ENCODE measurements around the gene CDA. TPM values are rescaled to one million over a fixed set of nuclear protein-coding genes. Genes with fewer than 3 reads are reported as not detected.
A peak's percentile ranks its signal among the peaks of the same experiment; 100 is the strongest.

Gene CDA
- total RNA-seq = 97.6 TPM

DNA sequence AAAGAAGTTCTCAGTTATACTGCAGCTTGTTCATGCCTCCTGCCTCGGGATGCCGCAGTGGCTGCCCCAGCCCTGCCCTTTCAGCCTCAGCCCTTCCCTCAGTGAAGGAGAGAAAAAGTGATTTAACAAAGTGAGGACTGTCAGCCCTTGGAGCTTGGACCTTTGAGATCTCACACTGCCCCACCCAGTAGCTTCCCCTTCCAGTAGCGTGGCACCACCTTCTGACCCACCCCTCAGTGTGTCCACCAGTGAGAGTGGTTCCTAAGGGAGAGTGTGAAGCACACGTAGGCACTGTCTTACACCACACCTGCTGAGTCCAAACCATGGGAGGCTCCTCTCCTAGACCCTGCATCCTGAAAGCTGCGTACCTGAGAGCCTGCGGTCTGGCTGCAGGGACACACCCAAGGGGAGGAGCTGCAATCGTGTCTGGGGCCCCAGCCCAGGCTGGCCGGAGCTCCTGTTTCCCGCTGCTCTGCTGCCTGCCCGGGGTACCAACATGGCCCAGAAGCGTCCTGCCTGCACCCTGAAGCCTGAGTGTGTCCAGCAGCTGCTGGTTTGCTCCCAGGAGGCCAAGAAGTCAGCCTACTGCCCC, at the start of gene CDA:
Gene CDA (plus strand): TSS at position 464 of the 592 bp plus-strand sequence. CDS start 33 bp downstream, at position 497.
- ATAC-seq = peak; percentile 85

DNA sequence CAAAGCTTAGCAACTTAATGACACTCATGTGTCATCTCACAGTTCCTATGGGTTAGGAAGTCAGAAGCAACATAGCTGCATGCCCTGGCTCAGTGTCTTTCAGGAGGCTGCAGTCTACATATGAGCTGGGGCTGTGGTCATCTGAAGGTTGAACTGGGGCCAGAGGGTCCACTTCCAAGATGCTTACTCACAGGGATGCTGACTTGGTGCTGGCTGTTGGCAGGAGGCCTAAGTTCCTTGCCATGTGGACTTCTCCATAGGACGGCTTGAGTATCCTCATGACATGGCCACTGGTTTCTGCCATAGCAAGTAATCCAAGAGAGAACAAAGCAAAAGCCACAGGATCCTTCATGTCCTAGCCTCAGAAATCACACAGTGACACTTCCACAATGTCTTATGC, 48.6 kb upstream of the CDA start:
- ATAC-seq = no peak

DNA sequence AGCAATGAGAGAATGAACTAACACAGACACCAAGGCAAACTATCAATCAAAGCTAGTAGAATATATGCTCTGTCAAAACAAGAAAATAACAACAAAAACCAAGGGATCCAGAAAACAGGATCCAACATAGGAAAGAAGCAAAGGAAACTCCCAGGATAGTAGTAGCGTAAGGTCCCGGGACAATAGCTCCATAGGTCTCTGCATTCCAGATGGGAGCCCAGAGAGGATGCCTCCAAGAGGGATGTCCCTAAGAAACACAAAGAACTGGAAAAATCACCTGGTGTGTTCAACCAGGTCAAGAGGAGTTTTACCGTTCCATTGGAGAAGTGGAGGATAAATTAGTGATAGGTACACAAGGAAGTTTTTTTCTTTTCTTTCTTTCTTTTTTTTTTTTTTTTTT, 42.3 kb upstream of the CDA start:
- no peak for ATAC-seq

DNA sequence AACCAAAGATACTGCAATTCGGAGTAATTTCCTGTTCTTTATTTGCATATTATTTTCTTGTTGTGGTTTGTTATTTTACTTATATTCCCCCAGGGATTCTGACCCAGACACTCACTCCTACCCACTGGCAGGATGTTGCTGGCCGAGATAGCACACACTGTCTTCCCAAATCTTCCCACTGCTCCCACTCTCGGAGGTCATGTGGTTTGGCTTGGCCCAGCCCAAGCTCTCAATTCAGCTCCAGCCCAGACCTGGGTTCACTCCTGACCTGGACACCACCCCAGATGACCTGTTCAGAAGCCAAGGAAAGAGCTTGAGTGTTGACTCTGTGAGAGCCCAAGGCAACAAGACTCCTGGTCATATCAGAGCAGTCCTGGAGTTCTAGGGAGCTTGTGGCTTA, 37.7 kb upstream of the CDA start:
- no peak for ATAC-seq

DNA sequence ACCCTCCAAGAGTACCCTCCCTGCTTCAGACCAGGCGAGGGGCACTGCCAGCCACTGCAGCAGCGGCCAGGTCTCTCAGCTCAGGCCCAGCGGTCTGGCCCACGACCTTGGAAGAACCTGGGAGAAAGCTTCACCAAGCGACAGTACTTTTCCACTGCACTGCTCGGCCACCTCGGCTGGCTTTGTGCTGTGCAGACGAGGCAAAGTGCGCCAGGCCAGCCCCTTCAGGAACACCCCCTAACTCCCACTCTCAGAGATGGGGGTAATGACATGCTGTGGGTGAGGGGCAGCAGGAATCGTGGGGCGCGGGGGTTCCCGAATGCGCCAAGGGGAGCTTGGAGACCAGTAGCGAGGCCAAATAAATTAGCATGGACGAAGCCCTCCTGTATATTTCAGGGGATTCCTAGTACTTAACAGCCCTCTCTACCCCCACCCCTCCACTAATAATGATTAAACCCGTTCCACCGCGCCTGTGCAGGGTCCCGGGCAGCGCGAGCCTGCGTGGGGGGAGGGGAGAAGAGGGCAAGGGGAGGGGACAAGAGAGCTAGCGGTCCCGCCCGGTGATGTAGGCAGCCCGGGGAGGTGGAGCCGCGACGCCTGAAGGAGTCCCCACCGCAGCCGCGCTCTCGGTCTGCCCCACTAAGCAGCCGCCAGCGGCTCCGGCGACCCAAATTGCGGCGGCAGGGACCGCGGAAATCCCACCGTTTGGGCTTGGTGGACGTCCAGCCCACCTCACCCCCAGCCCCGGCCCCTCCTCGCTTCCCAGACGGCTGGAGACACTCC, 36.8 kb upstream of the CDA start, which contains the start of gene FAM43B:
Gene FAM43B (plus strand): TSS at position 629 of the 783 bp plus-strand sequence. CDS start 401 bp downstream, outside the sequence.
- no peak for ATAC-seq

DNA sequence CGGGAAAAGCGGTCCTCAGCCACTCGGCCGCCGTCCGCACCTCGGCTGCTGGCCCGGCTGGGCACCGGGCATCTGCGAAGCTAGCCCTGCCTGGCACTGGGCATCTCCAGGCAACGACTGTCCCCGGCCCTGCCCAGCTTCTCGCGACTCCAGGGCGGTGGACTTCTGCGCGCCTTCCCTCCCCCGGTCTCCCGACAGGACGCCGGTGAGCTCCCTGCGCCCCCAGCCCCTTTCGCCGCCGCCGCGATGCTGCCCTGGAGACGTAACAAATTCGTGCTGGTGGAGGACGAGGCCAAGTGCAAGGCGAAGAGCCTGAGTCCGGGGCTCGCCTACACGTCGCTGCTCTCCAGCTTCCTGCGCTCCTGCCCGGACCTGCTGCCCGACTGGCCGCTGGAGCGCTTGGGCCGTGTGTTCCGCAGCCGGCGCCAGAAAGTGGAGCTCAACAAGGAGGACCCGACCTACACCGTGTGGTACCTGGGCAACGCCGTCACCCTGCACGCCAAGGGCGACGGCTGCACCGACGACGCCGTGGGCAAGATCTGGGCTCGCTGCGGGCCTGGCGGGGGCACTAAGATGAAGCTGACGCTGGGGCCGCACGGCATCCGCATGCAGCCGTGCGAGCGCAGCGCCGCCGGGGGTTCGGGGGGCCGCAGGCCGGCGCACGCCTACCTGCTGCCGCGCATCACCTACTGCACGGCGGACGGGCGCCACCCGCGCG, 36.0 kb upstream of the CDA start:
- peak; percentile 2 for ATAC-seq

DNA sequence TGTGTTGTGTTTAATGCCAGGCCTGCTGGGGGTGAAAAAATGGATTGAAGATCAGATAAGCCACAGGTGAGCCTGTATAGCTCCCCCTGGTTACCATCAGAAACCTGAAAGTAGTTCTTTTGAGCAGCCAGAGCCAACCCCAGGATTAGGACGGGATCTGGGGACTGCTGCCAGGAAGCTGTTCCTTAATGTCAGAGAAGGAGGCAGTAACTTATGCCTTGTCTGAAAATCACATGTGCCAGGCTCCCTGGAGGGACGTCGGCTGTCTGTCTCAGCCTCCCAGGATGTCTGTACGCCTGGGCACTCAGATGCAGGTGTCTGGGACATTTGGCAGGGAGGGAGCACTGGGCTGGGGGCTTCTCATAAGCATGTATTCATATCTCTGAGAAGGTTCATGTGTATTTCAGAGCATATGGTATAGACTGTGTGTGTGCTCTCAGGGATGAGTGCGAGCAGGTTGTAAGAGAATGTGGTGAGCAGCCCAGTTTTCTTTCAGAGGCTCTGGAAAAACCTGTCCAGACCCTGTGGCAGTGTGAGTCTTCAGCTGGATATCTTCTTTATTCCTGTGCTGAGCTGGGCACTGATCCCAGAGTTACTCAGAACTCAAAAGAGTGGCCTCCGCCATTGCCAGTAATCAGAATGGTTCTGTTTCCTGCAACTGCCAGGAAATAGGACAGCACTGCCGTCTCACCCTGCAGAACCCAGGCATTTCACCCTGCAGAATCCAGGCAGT, 33.7 kb upstream of the CDA start:
- ATAC-seq = peak; percentile 68

DNA sequence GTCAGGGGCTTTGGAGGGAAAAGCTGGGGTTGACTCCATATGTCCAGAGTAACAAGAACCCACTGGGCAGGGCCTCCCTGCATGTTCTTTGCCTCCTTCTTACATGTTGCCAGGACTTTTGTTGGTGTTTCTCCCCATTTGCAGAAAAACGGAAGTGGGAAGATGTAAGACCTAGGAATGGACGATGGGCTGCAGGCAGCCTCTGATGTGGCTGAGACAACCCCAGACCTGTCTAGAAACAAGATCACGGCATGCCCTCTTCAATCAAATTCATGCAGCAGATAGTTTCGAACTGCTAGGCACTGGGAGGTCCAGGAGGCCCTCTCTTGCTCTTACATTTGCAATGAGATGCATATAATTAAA, 33.2 kb upstream of the CDA start:
- ATAC-seq = no peak

DNA sequence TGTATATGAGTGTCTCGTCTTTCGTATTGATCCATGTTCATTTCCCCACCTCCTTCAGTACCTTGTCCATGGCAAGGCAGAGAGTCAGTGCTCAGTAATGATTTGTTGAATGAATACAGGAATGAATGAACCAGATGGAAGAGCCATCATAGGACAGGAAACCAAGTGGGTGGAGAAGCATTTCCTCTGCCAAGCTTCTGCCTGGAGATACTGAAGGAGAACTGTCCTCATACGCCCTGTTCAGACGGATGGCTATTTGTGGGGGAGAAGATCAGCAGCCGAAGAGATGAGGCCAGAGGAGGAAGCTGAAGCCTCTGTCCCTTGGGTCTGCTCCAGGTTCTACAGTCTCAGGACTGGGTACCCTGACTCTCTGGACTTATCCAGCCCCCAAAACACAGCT, 30.7 kb upstream of the CDA start:
- no peak for ATAC-seq

DNA sequence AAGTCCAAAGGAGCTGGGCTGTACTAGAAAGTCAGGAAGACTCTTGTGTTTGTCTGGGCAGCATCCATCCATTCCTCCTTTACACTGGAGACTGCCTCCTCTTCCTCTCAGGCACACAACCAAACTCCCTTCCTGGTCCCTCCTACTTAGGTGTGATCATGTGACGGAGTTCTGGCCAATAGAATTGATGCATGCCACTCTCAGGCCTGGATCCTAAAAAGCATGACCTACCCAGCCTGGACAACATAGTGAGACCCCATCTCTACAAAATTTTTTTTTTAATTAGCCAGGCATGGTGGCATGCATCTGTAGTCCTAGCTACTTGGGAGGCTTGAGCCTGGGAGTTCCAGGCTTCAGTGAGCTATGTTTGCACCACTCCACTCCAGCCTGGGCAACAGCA, 27.9 kb upstream of the CDA start:
- no peak for ATAC-seq

DNA sequence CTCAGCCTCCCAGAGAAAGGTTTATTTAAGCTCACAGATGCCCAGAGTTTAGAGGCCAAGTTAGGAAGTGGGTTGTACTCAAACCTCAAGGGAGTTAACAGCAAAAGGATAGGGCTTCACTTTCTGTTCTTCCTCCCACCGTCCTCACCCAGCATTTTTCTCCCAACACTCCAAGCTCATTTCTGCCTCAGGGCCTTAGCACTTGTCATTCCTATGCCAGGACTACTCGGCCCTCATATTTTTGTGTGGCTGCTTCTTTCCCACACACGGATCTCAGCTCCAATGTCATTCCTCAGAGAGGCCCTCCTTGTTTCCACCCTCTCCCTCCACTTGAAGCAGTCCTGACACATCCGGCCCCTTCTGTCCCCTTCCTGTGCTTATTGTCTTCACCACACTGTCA, 23.7 kb upstream of the CDA start:
- ATAC-seq = no peak

DNA sequence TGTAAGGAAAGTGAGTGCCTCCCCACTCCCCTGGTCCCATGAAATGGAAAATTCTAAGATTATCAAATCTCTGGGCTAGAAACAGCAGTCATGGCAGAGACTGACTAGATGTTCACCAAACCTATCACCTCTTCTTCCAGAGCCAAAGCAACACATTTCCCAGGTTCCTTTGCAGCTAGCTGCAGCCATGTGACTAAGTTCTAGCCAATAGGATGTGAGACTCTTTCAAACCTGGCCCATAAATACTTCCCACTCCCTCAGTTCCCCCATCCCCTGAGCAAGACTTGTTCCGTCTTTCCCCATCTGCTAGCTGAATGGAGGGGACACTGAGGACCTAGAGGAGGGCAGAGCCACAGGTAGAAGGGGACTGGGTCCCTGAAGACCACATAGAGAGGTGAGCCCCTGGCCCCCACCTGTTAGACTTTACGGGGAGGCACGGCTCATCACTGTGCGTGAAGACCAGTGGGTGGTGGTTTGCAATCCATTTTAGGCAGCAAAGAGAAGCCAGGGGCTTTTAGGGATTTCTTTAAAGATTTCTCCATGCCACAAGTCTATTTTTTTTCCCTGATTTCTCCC, 19.3 kb upstream of the CDA start:
- no peak for ATAC-seq

DNA sequence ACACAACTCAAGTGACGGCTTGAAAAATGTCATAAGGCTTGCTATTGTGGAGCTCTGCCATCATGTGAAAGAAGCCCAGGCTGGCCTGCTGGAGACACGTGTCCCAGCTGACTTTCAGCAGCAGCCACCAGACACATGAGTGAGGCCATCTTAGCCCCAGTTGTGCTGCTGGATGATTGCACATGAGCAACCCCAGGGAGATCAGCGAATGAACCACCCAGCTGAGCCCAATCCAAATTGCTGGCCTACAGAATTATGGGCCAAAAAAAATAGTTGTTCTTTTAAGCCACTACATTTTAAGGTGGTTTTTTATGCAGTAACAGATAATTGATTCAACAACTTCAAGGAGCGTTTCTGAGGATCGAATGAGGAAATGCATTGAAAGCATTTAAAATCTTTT, 17.5 kb upstream of the CDA start:
- no peak for ATAC-seq

DNA sequence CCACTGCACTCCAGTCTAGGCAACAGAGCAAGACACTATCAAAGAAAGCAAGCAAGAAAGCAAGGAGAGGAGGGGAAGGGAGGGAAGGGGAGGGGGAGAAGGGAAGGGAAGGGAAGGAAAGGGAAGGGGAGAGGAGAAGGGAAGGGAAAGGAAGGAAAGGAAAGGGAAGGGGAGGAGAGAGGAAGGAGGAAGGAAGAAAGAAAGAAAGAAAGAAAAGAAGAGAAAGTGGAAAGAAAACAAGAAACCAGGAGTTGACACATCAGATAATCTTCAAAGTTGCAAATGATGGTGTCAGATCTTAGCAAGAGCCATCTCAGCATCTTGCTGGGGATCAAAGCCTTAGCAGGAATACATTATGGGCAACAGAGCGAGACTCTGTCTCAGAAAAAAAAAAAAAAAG, 14.9 kb upstream of the CDA start:
- no peak for ATAC-seq

DNA sequence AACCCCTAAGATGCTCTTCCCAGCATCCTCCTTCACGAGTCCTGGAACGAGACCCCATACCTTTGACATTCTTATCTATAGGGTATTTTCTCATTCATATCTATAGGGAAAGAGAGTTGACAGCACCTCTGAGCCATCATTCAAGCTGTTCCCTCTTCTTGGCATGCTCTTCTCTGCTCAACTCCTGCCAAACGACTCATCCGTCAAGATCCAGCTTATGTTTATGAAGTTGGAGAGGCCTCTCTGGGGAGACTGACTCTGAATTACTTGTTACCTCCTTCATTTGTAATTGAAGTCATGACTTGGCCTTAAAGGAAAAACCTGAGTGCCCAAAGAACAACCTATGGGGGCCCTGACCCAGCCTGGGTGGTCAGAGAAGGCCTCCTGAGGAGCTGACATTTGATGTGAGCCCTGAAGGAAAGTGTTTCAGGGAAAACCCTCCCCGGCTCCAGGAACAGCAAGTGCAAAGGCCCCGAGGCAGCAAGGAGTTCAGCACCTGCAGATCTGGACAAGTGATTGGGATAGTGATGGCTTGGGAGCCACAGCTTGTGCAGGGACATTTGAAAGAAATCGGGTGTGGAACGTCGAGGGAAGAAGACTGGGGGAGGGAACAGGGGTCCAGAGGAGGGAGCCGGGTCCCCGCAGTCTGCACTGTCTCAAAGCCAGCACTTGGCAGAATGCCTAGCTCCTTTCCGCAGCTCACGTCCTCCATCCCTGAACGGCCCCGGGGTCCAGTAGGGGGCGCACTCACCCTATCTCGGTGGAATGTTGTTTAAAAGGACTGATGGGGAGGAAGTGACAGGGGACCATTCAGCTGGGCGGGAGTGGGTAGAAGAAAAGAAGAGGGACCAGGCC, 14.0 kb upstream of the CDA start:
- ATAC-seq = peak; percentile 80

DNA sequence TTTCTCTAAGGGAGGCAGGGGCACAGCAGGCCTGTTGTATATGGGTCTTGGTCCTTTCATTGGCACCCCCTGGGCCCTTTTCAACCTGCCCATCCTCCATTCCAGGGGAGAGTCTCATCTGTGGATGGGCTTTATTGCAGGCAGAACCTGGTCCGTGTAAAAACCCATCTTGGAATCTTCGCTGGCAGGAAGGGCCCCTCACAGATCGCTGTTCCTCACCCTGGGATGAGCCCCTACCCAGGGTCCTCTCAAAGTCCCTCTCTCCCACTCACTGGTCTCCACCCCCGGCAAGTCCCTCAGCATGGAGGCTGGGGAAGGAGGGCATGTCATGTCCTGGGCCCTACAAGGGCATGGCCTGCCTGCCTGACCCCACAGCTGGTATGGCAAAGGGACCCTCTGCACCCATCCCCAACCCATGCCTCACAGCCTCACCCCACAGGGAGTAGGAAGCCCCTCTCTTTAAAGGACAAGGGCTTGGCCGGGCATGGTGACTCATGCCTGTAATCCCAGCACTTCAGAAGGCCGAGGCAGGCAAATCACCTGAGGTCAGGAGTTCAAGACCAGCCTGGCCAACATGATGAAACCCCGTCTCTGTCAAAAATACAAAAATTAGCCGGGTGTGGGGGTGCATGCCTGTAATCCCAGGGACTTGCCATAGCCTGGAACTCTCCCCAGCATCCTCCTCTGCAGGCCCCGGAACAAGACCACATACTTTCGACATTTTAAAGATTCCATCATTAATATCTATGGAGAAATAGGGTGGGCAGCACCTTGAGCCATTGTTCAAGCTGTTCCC, 13.2 kb upstream of the CDA start:
- peak; percentile 40 for ATAC-seq

DNA sequence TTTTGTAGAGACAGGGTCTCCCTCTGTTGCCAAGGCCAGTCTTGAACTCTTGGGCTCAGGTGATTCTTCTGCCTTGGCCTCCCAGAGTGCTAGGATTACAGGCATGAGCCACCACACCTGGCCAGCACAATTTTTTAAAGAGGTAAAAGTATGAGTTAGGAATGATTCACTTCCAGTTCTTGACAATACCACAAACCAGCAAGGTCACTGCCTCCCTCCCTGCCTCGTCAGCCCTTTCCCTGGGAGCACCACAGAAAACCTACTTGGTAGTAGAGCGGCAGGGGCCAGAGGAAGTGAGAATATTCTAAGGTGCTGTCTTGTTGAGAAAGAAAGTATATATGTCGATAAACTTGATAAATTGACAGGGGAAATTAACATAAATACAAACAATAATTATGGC, 10.8 kb upstream of the CDA start:
- peak; percentile 30 for ATAC-seq

DNA sequence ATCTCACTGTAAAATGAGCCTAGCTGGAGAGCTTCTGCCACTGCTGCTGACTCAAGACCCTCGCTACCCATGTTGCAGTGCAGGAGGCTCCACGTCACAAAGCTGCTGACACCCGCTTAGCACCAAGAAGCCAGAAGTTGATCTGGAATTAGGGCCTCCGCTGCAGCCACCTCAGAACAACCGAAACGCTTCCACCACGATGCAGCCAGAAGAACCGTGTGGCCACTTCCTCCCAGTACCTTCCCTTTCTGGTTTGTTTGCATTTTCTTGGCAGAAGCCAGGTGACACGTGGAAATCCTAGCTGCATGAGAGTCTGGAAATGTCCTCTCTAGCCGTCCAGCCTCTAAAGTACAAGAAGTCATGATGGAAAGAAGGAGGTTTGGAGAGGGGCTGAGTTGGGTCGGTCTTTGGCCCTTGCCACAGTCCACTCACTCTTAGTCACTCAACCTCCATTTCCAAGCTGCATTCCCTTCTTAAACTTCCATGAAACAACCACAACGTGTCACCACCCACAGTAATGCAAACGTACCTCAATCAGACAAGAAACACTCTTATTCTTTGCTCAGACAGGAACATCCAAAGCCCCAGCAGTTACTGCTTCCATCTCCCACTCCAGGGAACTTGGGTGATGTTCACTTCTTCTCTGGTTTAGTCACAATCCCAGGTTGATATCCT, 10.0 kb upstream of the CDA start:
- peak; percentile 11 for ATAC-seq

DNA sequence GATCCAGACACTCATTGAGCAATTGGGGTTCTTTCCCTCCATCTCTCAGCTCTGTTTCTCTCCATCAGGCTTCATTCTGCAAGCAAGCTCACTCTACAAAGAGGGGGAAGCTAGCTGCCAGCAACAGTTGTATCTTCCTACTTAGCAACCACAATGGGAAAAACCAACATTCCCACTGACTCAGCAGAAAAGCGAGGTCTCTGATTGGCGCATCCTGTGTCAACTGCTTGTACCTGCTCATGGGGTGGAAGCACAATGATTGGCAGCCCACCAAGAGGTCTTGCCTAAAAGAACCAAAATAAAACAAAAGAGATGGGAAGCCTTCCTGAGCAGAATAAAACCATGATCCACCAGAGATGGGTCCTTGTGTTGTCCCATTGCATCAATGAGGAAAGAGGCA, 4.0 kb upstream of the CDA start:
- ATAC-seq = no peak

DNA sequence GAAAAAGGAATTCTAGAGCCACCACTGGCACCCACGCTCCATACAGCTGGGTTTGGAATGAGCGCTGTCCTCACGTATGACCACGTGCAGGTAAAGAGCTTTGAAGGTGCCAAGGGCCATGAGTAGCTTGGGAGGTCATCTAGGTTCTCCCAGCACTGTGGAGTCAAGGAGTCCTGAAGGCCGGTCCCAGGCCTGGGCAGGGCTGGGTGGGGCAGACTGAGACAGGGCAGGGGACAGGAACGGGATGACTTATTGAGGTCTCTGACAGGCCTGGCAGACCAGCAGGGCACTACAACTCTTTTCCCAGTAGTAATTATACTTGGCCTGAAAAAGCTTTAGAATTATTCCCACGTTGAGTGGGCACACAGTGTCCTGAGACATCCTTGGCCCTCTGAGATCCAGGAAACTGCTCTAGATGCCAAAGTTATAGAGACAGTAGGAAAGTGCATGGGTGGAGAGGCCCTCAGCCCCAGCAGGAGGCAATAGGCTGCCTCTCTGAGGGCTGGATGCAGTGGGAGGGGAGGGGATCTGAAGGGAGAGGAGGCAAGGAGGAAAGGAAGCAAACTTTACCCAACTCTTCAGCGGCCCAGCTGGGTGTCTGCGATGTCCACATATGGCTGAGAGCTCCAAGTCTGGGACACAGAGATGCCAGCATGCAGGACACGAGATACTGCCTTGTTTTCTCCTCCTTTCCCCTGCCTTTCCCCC, 1.8 kb upstream of the CDA start:
- ATAC-seq = no peak
